ENCODE results near the gene KL. TPM values are rescaled to one million over a fixed set of nuclear protein-coding genes. Genes with fewer than 3 reads are reported as not detected.
A peak's percentile ranks its signal among the peaks of the same experiment; 100 is the strongest.

The KL gene
- total RNA-seq, 1 donor from 2014 or later: 12.5 TPM

DNA sequence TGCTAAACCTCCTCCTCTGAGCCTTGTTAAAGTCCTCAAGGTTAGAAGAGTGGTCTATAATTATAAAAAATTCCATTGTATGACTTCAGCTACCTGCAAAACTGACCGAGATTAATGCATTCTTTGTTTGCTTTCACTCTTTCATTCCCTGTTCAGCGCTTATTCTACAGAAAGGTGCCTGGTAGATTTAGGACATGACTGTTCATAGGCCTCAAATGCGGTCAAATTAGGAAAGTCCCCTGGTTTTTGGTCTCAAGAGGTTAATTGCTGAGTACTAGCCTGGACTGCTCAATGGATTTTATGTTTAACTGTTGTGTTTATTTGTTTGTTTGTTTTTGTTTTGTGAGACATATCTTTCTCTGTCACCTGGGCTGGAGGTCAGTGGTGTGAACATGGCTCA, 35.4 kb downstream of the KL start:
- DNase-seq: no peak
- Histone ChIP-seq H3K36me3 (no peaks in the 10 kb centered on the region), H3K27me3 (no peaks in the 10 kb centered on the region), H3K9me3 (no peaks in the 10 kb centered on the region), H3K4me3 (no peak overlapping the region), H3K27ac (no peak overlapping the region), H3K4me1 (peaks cover 4% of the 10 kb centered on the region)
- ATAC-seq: no peak
- intact Hi-C loops (cut with DNase I): no loop called here
- TF ChIP-seq, protein P1, sequence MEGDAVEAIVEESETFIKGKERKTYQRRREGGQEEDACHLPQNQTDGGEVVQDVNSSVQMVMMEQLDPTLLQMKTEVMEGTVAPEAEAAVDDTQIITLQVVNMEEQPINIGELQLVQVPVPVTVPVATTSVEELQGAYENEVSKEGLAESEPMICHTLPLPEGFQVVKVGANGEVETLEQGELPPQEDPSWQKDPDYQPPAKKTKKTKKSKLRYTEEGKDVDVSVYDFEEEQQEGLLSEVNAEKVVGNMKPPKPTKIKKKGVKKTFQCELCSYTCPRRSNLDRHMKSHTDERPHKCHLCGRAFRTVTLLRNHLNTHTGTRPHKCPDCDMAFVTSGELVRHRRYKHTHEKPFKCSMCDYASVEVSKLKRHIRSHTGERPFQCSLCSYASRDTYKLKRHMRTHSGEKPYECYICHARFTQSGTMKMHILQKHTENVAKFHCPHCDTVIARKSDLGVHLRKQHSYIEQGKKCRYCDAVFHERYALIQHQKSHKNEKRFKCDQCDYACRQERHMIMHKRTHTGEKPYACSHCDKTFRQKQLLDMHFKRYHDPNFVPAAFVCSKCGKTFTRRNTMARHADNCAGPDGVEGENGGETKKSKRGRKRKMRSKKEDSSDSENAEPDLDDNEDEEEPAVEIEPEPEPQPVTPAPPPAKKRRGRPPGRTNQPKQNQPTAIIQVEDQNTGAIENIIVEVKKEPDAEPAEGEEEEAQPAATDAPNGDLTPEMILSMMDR (IDR thresholded peaks at IDR 0.05): no peak

DNA sequence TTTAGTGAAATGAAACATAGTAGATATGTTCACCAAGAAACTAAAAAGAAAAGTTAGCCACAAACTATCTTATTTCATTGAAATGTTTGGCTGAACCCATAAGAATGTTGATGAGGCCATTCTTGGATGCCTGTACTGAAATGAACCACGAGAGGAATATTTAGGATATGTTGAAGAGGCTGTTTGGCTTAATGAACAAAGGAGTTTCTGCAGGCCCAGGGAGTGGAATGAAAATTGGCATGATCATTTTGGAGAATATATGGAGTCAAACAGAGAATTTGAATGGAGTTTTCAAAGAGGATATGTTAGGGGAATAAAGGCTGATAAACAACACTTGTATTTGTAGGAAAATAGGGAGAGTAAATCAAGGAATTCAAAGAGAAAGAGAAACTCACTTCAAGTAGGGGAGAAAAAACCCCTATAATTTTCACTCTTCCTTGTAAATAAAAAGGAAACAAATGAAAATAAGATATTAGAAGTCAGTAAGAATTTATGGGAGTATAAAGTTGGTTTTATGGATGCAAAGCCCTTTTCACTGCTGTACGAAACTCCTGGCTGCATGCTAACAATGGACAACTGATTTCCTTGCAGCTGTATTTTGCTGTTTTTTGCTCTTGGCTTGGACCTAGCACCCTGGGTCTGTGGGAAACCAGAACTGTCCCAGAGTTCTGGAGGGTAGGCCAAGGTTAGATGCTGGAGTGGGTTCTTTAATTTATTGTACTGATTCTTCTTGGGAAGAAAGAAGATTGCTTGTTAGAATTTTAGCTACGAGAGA, 36.5 kb downstream of the KL start:
- Histone ChIP-seq H3K4me1 (peaks cover 4% of the 10 kb centered on the region), H3K27ac (no peak overlapping the region), H3K4me3 (no peak overlapping the region), H3K9me3 (no peaks in the 10 kb centered on the region), H3K36me3 (no peaks in the 10 kb centered on the region), H3K27me3 (no peaks in the 10 kb centered on the region)
- ATAC-seq (no peak), DNase-seq (no peak)
- intact Hi-C loops (cut with DNase I): no loop called here
- TF ChIP-seq, protein P1 (IDR thresholded peaks at IDR 0.05): no peak

DNA sequence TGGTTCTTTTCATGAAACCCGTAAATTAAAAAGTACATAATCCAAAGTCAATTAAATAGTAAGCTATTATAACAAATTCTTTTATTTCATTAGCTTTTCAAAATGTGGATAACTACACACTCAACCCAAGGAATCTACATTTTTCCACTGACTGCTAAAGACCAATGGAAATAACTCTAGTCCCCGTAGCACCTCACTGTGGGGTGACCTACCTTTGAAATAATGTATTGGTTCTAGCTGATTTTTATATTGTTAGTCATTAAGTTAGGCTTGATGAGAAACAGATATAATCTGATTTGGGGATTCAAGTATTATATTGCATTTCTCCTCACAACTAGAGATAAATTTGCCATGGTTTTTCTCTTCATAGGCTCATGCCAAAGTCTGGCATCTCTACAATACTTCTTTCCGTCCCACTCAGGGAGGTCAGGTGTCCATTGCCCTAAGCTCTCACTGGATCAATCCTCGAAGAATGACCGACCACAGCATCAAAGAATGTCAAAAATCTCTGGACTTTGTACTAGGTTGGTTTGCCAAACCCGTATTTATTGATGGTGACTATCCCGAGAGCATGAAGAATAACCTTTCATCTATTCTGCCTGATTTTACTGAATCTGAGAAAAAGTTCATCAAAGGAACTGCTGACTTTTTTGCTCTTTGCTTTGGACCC, 37.3 kb downstream of the KL start:
- TF ChIP-seq, protein P1 (IDR thresholded peaks at IDR 0.05): no peak
- H3K4me1 ChIP-seq: peaks cover 4% of the 10 kb centered on the region
- H3K9me3 ChIP-seq: no peaks in the 10 kb centered on the region
- no peaks in the 10 kb centered on the region for H3K27me3 ChIP-seq
- intact Hi-C loops (cut with DNase I): no loop called here
- DNase-seq (no peak), ATAC-seq (no peak)
- H3K4me3 ChIP-seq: no peak overlapping the region
- no peak overlapping the region for H3K27ac ChIP-seq
- no peaks in the 10 kb centered on the region for H3K36me3 ChIP-seq

DNA sequence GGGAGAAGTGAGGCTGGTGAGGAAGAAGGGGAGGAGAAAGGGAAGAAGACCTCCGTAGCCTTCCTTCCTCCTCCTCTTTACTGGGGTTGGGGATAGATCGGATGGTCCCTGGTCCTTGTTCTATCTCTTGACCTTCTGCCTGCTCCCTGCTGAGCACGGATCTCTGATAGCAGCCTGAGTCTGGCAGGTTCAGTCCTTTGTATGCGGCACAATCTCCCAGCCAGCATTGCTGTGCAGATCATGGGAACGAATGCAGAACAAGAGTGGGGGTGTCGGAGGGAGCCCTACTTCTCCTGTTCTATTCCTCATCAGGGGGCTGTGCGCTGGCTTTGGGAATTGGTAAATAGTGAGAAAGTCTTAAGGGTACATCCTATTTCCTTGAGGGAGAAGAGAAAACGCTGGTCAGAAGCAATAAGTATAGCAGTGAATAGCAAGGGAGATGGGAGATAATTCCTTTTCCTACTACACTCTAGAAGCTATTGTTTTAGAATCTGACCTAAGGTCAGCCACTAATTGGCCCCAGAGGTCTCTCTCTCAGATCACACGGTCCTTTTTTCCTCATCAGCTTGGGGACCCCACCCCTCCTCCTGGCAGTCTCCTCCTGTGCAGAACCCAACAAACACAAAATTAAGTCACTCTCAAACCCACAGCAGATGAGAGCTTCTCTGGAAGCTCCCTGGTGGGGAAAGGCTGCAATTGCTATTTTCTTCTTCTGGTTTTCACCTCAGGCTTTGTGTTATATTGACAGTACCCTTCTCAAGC, 41.0 kb downstream of the KL start:
- Histone ChIP-seq H3K4me1 (peaks cover 1% of the 10 kb centered on the region), H3K4me3 (no peak overlapping the region), H3K9me3 (no peaks in the 10 kb centered on the region), H3K36me3 (no peaks in the 10 kb centered on the region), H3K27me3 (no peaks in the 10 kb centered on the region), H3K27ac (no peak overlapping the region)
- intact Hi-C loops (cut with DNase I): loop anchor here (5.0 kb wide), 1 partner anchor 180 kb away; no protein-coding TSS in a partner anchor
- TF ChIP-seq, protein P1 (IDR thresholded peaks at IDR 0.05): peak; percentile 36
- no peak for DNase-seq
- no peak for ATAC-seq

DNA sequence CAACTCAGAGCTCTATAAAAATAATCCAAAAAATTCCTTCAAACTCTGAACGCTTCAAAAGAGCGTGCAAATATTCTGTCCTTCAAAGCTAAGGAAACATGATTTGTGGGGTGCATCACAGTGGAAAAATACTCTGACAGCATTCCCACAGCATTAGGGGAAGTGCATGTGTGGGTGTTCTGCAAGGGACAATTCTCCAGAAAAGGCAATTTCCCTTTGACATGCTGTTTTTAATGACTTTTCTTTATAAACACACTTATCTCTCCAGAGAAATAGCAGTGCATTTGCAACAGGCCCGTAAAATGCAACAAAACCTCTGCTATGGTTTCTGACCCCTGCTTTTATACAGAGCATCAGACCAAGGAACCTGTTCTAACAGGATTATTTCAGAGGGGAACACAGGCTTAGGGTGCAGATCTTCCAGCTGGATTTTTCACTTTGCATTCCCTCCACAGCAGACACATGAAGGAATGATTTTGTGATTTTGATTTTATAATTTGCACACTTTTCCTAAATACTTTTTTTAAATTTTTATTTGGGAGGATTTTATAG, 42.6 kb downstream of the KL start:
- TF ChIP-seq, protein P1 (IDR thresholded peaks at IDR 0.05): no peak
- no peak for DNase-seq
- Histone ChIP-seq H3K9me3 (no peaks in the 10 kb centered on the region), H3K4me1 (no peaks in the 10 kb centered on the region), H3K36me3 (no peaks in the 10 kb centered on the region), H3K4me3 (no peak overlapping the region), H3K27ac (no peak overlapping the region), H3K27me3 (no peaks in the 10 kb centered on the region)
- ATAC-seq: no peak
- intact Hi-C loops (cut with DNase I): loop anchor here (5.0 kb wide), 1 partner anchor 182 kb away; no protein-coding TSS in a partner anchor

Data from upper lobe of right lung (tissue), 1 donor.